HepG2 (cell line): Measurements from ENCODE around the gene CDK6.

ENCODE experiments used
- ARNT ChIP-seq: fragments of 450-650 bp; IDR thresholded peaks from 2 replicates; pipeline ENCODE4 v1.6.1; 2017
- ESRRA ChIP-seq: sonication (generic); formaldehyde crosslinking; IDR thresholded peaks from 2 replicates; pipeline ENCODE4 v1.5.1; 2020; ENCODE audit warnings: mild to moderate bottlenecking, low read depth, missing genetic modification reagents
- KDM4B ChIP-seq: sonication (generic); formaldehyde crosslinking; IDR thresholded peaks from 2 replicates; pipeline ENCODE4 v1.4.0; 2020; ENCODE audit warnings: missing genetic modification reagents
- ZNF703 ChIP-seq: sonication (generic); formaldehyde crosslinking; IDR thresholded peaks from 2 replicates; pipeline ENCODE4 v1.5.1; 2020; ENCODE audit warnings: missing genetic modification reagents, mild to moderate bottlenecking, moderate library complexity, borderline replicate concordance
- TF ChIP-seq, protein P1 (sequence below): sonication (generic); formaldehyde crosslinking; IDR thresholded peaks from 2 replicates; pipeline ENCODE4 v1.5.0; 2020; ENCODE audit warnings: missing genetic modification reagents

DNA sequence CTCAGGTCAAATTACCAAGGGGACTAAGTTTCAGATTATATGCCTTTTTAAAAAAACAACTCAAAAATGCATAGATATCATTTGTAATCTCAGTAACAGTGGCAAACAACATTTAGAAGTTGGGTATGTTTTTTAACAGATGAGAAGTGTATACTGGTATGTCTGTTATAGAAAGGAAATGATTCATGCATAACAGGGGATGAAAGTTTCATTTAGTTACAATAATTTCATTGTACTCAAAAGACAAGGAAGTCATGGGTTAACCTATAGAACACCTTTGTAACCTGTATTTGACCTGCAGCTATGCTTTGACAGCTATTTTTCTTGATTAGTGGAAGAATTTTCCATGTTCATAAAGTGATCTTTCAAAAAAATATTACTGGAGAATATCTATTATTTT is 210.8 kb downstream of the CDK6 start:
- no peak for TF ChIP-seq ESRRA (CRISPR knock-in tag)
- TF ChIP-seq ZNF703 (CRISPR knock-in tag), result no peak
- TF ChIP-seq, protein P1, sequence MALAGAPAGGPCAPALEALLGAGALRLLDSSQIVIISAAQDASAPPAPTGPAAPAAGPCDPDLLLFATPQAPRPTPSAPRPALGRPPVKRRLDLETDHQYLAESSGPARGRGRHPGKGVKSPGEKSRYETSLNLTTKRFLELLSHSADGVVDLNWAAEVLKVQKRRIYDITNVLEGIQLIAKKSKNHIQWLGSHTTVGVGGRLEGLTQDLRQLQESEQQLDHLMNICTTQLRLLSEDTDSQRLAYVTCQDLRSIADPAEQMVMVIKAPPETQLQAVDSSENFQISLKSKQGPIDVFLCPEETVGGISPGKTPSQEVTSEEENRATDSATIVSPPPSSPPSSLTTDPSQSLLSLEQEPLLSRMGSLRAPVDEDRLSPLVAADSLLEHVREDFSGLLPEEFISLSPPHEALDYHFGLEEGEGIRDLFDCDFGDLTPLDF (CRISPR knock-in tag), result no peak
- TF ChIP-seq KDM4B, result no peak
- TF ChIP-seq ARNT, result no peak
